ENCODE results near the gene ETDB. TPM values are rescaled to one million over a fixed set of nuclear protein-coding genes. Genes with fewer than 3 reads are reported as not detected.
"Not testable (repeated sequence)": the region's sequence is repeated elsewhere in the genome, so short reads cannot be mapped to it uniquely, and the experiment has no call there.

The ETDB gene
- total RNA-seq, 2 donors from 2014 or later = not detected

DNA sequence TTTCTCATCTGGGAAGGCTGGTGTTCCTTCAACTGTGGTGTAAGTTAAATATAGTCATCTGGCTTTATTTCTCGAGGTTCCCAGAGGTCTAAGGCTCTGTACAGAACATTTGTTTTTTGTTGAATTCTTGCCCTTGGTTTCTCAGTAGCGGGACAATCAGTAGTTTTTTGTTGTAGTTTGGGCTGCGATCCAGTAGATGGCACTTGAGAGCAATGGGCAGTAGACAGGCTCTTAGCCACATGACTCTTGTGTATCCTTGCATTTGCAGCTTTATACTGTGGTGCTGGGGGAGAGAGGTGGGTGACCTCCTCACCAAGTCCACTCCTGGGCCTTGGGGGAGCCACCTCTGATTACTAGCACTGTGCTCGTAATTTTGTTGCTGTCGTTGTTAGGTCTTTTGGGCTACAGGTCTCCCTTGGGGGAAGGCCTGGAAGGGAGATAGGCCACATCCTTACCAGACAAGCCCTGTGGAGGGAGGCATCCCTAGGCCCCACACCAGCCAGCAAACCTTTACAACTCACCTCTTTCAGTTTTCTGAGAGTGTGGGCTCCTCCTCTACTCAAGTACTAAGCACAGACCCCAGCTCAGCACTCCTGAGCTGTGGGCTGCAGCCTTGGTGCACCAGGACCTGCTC, 8.1 kb downstream of the ETDB start:
- H3K36me3 ChIP-seq = no peaks in the 10 kb centered on the region
- H3K4me1 ChIP-seq = no peaks in the 10 kb centered on the region
- TF ChIP-seq, protein P1, sequence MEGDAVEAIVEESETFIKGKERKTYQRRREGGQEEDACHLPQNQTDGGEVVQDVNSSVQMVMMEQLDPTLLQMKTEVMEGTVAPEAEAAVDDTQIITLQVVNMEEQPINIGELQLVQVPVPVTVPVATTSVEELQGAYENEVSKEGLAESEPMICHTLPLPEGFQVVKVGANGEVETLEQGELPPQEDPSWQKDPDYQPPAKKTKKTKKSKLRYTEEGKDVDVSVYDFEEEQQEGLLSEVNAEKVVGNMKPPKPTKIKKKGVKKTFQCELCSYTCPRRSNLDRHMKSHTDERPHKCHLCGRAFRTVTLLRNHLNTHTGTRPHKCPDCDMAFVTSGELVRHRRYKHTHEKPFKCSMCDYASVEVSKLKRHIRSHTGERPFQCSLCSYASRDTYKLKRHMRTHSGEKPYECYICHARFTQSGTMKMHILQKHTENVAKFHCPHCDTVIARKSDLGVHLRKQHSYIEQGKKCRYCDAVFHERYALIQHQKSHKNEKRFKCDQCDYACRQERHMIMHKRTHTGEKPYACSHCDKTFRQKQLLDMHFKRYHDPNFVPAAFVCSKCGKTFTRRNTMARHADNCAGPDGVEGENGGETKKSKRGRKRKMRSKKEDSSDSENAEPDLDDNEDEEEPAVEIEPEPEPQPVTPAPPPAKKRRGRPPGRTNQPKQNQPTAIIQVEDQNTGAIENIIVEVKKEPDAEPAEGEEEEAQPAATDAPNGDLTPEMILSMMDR (IDR thresholded peaks at IDR 0.05) = peak; percentile 46 to 66
- H3K27me3 ChIP-seq = no peaks in the 10 kb centered on the region
- no peaks in the 10 kb centered on the region for H3K9me3 ChIP-seq
- DNase-seq (ENCODE audit: low spot score) = no peak
- no peak overlapping the region for H3K4me3 ChIP-seq
- no peak overlapping the region for H3K27ac ChIP-seq

DNA sequence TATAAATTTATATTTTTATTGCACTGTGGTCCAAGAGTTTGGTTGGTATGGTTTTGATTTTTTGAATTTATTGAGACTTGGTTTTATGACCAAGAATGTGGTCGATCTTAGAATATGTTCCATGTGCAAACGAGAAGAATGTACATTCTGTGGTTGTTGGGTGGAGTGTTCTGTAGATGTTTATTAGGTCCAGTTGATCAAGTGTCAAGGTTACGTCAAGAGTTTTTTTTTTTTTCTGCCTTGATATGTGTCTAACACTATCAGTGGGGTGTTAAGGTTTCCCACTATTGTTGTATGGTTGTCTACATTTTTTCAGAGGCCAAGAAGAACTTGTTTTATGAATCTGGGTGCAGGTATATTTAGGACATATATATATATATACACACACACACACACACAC, 10.8 kb downstream of the ETDB start:
- Histone ChIP-seq H3K4me1 (no peaks in the 10 kb centered on the region), H3K27ac (no peak overlapping the region), H3K9me3 (no peaks in the 10 kb centered on the region), H3K27me3 (no peaks in the 10 kb centered on the region), H3K36me3 (no peaks in the 10 kb centered on the region), H3K4me3 (no peak overlapping the region)
- no peak for DNase-seq (ENCODE audit: low spot score)
- TF ChIP-seq, protein P1 (IDR thresholded peaks at IDR 0.05) = no peak

DNA sequence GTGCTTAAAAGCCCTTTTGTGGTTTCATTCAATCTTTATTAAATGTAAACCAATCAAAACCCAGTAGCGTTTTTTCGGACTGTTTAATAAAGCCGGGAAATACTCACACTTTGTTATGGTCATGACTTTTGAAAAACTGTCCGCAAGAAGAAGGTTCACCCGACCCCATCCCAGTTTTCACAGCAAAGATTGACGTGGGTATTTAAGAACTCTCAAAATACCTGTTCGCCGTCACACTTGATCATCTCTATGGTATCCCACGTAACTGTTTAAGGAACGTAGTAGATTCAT, 20.9 kb downstream of the ETDB start:
- Histone ChIP-seq H3K27ac (no peak overlapping the region), H3K27me3 (no peaks in the 10 kb centered on the region), H3K4me3 (no peak overlapping the region), H3K36me3 (no peaks in the 10 kb centered on the region), H3K9me3 (no peaks in the 10 kb centered on the region), H3K4me1 (no peaks in the 10 kb centered on the region)
- DNase-seq (ENCODE audit: low spot score) = no peak
- TF ChIP-seq, protein P1 (IDR thresholded peaks at IDR 0.05) = no peak

DNA sequence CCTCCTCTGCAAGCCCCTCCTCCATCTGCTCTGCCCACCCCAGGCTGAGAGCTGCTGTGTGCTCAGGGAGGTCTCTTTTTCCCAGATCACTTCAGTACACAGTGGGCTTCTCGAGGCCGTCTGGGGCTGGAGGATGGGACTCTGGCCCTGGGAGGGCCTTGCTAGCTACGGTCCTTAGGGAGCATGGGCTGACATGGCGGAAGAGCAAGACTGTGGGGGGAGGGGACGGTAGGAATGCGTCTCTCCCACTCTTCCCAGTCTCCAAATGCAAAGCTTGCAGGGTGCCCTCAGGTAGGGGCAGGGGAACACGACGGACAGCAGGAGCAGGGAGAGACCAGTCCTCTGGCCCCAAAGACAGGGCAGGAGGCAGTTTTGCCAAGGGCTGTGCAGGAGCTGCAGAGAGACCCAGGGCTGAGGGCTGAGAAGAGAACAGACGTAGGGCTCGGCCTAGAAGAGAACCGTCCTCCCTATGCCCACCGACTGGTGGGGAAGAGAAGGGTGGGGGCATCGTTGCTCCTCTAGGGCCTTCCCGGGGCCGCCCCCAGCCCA, 23.1 kb downstream of the ETDB start:
- Histone ChIP-seq H3K27ac (peak overlapping the region; percentile 51 to 53), H3K4me3 (peak overlapping the region; percentile 45 to 65)
- not testable (repeated sequence) for H3K27me3 ChIP-seq; DNase-seq (ENCODE audit: low spot score); H3K36me3 ChIP-seq; H3K9me3 ChIP-seq; H3K4me1 ChIP-seq

DNA sequence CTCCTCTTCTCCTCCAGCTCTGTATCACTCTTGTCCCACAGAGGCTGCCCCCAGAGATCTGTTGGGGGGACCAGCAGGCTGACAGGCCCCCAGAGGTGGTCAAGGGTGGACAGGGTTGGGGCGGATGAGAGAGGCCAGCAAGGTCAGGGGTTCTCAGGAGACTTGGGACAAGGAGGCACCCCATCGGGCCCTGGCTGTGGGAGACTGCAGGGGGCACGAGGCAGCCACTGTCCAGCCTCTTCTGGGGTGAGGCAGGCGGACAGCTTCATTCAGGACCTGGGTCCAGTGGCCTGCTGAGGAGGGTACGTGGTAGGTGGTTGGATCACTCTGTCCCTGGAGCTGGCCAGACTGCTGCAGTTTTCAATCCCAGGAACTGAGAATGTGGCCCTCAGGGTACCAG, 24.6 kb downstream of the ETDB start:
- Histone ChIP-seq H3K36me3 (no peaks in the 10 kb centered on the region), H3K27me3 (no peaks in the 10 kb centered on the region), H3K27ac (no peak overlapping the region), H3K9me3 (no peaks in the 10 kb centered on the region), H3K4me3 (no peak overlapping the region), H3K4me1 (no peaks in the 10 kb centered on the region)
- DNase-seq (ENCODE audit: low spot score) = no peak
- TF ChIP-seq, protein P1 (IDR thresholded peaks at IDR 0.05) = no peak

DNA sequence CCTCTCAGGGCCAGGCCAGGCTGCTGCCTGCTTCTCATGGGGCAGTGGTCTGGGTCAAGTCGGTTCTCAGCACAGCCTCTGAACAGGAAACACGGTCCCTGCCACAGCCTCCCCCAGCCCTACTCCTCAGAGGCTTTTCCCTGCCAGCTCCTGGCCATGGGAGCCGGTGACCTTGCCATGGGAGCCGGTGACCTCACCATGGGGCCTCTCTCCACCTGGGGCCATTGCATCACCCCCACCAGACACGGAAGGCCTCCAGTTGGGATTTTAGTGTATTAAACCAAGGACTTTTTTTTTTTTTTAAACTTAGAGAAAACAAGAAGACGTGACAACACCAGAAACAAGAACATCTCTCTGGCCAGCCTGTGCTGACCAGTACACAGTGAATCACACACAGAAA, 25.6 kb downstream of the ETDB start:
- Histone ChIP-seq H3K4me1 (no peaks in the 10 kb centered on the region), H3K36me3 (no peaks in the 10 kb centered on the region), H3K27ac (no peak overlapping the region), H3K4me3 (no peak overlapping the region), H3K9me3 (no peaks in the 10 kb centered on the region), H3K27me3 (no peaks in the 10 kb centered on the region)
- TF ChIP-seq, protein P1 (IDR thresholded peaks at IDR 0.05) = no peak
- DNase-seq (ENCODE audit: low spot score) = no peak
